ENCODE results near the gene TET3. TPM values are rescaled to one million over a fixed set of nuclear protein-coding genes. Genes with fewer than 3 reads are reported as not detected.
A peak's percentile ranks its signal among the peaks of the same experiment; 100 is the strongest.

TET3 gene
- total RNA-seq, 6 experiments from 2014 or later = 3.2 to 3.7 (median 3.4) TPM

DNA sequence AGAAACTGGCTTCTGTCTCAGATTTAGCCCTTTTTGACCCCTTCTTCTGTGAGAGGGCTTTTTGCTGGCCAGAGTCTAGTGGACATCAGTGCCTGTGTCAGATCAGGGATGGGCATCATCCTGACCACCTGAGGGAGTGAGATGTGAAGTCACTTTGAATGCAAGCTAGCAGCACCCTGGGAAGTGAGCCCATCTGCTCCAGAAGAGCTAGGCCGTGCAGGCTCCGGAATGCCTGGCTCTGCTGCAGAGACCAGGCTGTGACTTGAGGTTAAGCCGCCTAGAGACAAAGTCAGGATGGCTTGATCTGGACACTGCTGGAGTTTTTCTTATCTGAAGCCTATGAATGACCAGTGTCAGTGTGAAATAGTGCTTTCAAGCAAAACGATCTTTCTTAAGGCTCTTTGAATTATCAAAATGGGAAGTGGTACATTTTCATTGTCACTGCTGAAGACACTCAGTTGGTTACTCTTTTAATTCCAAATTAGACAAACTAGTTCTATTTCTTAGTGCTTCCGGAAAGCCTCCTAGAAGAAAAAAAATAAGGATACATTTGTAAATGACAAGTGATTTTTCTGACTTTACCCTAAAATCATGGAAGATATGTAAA is 37.2 kb upstream of the TET3 start:
- no peaks in the 10 kb centered on the region for H3K27me3 Mint-ChIP-seq (ENCODE audit: insufficient read depth)
- no peak overlapping the region for H3K4me3 Mint-ChIP-seq
- DNase-seq = no peak
- peaks cover 17% of the 10 kb centered on the region for H3K4me1 Mint-ChIP-seq (ENCODE audit: low read depth)
- peaks cover 51% of the 10 kb centered on the region for H3K36me3 Mint-ChIP-seq (ENCODE audit: low read depth)
- no peaks in the 10 kb centered on the region for H3K9me3 Mint-ChIP-seq
- no peak overlapping the region for H3K27ac Mint-ChIP-seq
- TF ChIP-seq, protein P1, sequence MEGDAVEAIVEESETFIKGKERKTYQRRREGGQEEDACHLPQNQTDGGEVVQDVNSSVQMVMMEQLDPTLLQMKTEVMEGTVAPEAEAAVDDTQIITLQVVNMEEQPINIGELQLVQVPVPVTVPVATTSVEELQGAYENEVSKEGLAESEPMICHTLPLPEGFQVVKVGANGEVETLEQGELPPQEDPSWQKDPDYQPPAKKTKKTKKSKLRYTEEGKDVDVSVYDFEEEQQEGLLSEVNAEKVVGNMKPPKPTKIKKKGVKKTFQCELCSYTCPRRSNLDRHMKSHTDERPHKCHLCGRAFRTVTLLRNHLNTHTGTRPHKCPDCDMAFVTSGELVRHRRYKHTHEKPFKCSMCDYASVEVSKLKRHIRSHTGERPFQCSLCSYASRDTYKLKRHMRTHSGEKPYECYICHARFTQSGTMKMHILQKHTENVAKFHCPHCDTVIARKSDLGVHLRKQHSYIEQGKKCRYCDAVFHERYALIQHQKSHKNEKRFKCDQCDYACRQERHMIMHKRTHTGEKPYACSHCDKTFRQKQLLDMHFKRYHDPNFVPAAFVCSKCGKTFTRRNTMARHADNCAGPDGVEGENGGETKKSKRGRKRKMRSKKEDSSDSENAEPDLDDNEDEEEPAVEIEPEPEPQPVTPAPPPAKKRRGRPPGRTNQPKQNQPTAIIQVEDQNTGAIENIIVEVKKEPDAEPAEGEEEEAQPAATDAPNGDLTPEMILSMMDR (IDR thresholded peaks at IDR 0.05) = no peak

DNA sequence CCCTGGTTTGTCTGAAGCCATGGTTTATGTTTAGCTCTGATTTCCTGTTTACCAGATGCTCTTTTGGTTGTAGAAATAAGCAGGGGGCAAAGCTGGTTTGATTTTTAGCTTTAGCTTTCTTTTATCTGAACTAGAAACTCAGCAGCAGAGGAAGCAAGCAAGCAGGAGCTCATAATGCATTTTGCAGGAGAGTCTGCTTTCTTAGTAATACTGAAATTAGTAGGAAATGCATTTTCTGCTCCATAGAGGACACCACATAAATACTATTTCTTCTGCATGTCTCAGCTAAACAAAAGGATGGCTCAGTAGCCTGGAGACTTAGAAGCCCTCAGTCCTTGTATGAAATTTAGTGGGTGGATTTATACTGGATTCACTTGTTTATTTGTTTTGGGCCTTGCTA is 34.9 kb upstream of the TET3 start:
- Mint-ChIP-seq H3K27me3 (ENCODE audit: insufficient read depth) (no peaks in the 10 kb centered on the region), H3K9me3 (no peaks in the 10 kb centered on the region), H3K4me3 (no peak overlapping the region), H3K4me1 (ENCODE audit: low read depth) (peaks cover 22% of the 10 kb centered on the region), H3K36me3 (ENCODE audit: low read depth) (peaks cover 58% of the 10 kb centered on the region), H3K27ac (no peak overlapping the region)
- no peak for DNase-seq
- TF ChIP-seq, protein P1 (IDR thresholded peaks at IDR 0.05) = no peak

DNA sequence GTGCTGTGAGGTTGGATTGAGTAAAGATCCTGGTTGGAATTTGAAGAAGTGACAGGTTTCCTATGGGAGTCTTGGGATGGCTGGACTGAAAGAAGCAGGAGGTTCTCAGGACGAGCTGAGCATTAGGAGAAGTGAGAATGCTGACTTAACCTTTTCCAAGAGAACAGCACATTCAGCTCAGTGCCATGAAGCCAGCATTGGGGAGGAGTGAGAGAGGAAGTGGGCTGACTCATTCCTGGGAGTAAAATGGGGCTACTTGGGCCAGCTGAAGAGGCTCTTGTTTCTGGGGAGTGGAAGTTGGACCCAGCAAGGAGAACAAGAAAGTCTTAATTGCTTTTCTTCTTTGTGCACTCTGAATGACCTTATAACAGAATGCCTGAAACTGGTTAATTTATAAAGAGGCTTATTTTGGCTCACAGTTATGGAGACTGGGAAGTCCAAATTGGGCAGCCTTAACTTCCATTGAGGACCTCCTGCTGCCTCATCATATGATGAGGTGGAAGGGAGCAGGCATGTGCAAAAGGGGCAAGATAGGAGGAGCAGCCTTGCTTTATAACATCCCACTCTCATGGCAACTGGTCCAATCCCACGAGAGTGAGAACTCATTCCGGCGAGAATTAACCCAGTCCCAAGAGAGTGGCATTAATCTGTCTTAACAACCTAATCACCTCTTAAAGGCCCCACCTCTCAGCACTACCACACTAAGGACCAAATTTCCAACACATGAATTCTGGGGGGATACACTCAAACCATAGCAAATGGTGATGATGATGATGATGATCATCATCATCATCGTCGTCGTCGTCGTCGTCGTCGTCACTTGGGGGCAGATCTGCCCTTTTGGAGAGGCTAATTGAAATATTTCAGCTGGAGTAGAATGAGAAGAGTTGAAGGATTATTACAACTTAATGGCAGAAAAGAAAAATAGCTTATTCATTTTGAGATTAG is 31.9 kb upstream of the TET3 start:
- Mint-ChIP-seq H3K9me3 (no peaks in the 10 kb centered on the region), H3K4me1 (ENCODE audit: low read depth) (peaks cover 30% of the 10 kb centered on the region), H3K36me3 (ENCODE audit: low read depth) (peaks cover 64% of the 10 kb centered on the region), H3K27ac (peak overlapping the region; percentile 34), H3K27me3 (ENCODE audit: insufficient read depth) (no peaks in the 10 kb centered on the region), H3K4me3 (no peak overlapping the region)
- TF ChIP-seq, protein P1 (IDR thresholded peaks at IDR 0.05) = no peak
- peak; percentile 35 for DNase-seq

DNA sequence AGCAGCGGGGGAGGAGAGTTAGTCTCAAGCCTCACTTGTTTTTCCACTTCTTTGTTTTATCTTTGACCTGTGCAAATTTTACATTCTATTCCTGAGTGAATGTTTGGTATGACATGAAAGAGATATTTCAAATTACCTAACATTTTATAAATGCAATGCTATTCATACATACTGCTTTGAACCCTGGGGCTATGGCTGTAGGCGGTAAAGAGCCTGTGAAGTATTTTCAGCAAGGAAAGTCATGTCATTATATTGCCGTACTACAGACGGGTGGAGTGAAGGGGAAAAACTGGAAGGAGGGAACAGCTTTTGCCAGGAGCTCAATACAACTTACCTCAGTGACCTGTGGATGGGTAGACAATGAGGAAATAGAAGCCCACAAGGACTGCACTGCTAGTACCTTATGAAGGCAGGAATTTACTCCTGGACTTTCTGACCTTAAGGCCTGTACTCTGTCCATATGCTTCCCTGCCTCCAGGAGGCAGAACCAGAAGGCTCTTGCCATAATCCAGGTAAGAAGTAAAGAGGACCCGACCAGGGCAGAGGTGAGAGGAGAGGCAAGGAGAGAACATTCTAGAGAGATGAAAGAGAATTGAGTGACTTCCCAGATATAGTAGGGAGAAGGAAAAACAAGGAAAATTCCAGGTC is 28.4 kb upstream of the TET3 start:
- H3K27me3 Mint-ChIP-seq (ENCODE audit: insufficient read depth) = no peaks in the 10 kb centered on the region; the same call in 1 of the 2 replicates
- peaks cover 25% of the 10 kb centered on the region for H3K4me1 Mint-ChIP-seq (ENCODE audit: low read depth)
- H3K27ac Mint-ChIP-seq = no peak overlapping the region
- H3K36me3 Mint-ChIP-seq (ENCODE audit: low read depth) = peaks cover 66% of the 10 kb centered on the region
- no peak for DNase-seq
- H3K9me3 Mint-ChIP-seq = no peaks in the 10 kb centered on the region
- no peak overlapping the region for H3K4me3 Mint-ChIP-seq
- TF ChIP-seq, protein P1 (IDR thresholded peaks at IDR 0.05) = no peak

DNA sequence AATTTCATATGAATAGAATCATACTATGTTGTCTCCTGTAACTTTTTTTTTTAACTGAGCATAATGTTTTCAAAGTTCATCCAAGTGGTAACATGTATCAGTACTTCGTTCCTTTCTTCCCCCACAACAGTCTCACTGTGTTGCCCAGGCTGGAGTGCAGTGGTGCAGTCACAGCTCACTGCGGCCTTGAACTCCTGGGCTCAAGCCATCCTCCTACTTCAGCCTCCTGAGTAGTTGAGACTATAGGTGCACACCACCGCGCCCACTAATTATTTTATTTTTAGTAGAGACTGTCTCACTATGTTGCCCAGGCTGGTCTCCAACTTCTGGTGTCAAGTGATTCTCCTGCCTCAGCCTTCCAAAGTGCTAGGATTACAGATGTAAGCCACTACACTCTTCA is 23.4 kb upstream of the TET3 start:
- peaks cover 40% of the 10 kb centered on the region for H3K36me3 Mint-ChIP-seq (ENCODE audit: low read depth)
- no peak for DNase-seq
- TF ChIP-seq, protein P1 (IDR thresholded peaks at IDR 0.05) = no peak
- H3K27ac Mint-ChIP-seq = no peak overlapping the region
- H3K27me3 Mint-ChIP-seq (ENCODE audit: insufficient read depth) = peaks cover 3% of the 10 kb centered on the region
- no peak overlapping the region for H3K4me3 Mint-ChIP-seq
- H3K9me3 Mint-ChIP-seq = peaks cover 5% of the 10 kb centered on the region; the same call in 1 of the 2 replicates
- peaks cover 7% of the 10 kb centered on the region for H3K4me1 Mint-ChIP-seq (ENCODE audit: low read depth)
